AG09309 (cell line): ENCODE measurements around the gene TMEM63C.

Experiments
- DNase-seq: peaks from one replicate; pipeline ENCODE4 v3.0.0-alpha.2; 2010; ENCODE audit warnings: low read depth
- H3K4me3 ChIP-seq: 2 replicates; pipeline ENCODE4 v1.5.1; 2011; ENCODE audit warnings: mild to moderate bottlenecking, low read depth, low read length, moderate library complexity; ENCODE audit not compliant: control insufficient read depth
- TF ChIP-seq, protein P1 (sequence below): IDR thresholded peaks from 2 replicates; pipeline ENCODE4 v1.5.1; 2011; ENCODE audit warnings: mild to moderate bottlenecking, low read depth, low read length, inconsistent platforms; ENCODE audit not compliant: insufficient read depth, control insufficient read depth; ENCODE audit errors: missing control alignments

Gene TMEM63C

DNA sequence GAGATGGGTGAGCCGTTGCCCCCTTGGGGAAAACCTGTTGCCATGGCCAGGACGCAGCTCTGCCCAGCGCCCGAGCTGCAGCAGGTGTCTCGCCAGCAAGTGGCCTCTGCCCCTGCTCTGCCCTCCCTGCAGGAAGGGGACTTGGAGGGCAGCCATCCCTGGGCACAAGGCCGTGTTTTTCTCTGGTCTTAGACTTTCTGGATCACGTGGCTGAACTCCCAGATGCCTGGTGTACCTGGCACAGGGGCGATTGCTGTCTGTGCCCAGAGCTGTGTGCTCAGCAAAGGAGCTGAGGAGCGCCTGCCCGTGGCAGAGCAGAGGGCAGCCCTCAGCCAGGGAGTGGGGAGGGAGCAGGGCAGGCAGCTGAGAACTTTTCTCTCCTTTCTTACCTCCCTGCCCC is 38.0 kb downstream of the TMEM63C start:
- no peak overlapping the region for H3K4me3 ChIP-seq
- TF ChIP-seq, protein P1, sequence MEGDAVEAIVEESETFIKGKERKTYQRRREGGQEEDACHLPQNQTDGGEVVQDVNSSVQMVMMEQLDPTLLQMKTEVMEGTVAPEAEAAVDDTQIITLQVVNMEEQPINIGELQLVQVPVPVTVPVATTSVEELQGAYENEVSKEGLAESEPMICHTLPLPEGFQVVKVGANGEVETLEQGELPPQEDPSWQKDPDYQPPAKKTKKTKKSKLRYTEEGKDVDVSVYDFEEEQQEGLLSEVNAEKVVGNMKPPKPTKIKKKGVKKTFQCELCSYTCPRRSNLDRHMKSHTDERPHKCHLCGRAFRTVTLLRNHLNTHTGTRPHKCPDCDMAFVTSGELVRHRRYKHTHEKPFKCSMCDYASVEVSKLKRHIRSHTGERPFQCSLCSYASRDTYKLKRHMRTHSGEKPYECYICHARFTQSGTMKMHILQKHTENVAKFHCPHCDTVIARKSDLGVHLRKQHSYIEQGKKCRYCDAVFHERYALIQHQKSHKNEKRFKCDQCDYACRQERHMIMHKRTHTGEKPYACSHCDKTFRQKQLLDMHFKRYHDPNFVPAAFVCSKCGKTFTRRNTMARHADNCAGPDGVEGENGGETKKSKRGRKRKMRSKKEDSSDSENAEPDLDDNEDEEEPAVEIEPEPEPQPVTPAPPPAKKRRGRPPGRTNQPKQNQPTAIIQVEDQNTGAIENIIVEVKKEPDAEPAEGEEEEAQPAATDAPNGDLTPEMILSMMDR = no peak
- no peak for DNase-seq

DNA sequence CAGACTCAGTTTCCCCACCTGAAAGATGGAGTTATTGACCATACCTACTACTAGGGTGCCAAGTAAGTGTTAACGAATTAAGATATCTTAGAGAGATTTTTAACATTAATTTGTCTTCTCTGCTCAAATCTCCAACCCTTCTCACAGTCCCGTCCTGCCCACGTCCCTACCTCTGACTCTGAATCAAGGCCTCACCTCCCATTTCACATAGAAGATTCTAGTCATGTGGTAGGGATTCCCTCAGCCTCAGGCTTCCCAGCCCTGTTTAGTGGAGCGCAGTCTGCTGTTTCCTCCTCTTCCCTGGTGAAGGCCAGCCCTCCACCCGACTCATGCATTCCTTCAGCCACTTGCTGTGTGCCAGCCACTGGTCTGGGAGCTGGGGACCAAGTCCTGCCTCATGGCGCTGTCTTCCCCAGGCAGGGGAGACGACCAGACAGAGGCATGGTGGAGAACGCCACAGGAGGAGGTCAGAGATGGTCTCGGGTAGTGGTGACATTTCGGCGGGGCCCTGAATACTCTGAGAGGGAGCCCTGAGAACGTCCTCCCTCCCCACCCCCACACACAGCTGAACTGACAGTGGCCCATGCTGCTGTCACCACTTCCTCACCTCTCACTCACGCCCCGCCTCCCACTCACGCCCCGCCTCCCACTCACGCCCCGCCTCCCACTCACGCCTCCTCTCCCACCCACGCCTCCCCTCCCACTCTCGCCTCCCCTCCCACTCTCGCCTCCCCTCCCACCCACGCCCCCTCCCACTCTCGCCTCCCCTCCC is 38.8 kb downstream of the TMEM63C start:
- TF ChIP-seq, protein P1 = no peak
- no peak overlapping the region for H3K4me3 ChIP-seq
- no peak for DNase-seq

DNA sequence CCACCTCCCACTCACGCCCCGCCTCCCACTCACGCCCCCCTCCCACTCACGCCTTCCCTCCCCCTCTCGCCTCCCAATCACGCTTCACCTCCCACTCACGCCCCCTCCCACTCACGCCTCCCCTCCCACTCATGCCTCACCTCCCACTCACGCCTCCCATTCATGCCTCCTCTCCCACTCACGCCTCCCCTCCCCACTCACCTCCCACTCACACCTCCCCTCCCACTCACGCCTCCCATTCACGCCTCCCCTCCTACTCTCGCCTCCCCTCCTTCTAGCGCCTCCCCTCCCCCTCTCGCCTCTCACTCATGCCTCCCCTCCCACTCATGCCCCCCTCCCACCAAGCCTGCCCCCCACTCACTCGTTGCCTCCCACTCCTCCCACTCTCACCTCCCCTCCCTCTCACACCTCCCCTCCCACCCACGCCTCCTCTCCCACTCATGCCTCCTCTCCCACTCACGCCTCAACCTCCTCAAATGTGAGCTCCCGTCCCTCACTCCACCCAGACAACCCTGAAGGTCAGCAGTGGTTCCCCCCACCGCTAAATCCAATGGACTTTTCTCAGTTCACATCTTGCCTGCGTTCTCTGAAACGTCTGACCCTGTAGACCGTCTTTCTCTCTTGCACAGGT is 39.8 kb downstream of the TMEM63C start:
- no peak for DNase-seq
- H3K4me3 ChIP-seq = no peak overlapping the region
- TF ChIP-seq, protein P1 = no peak

DNA sequence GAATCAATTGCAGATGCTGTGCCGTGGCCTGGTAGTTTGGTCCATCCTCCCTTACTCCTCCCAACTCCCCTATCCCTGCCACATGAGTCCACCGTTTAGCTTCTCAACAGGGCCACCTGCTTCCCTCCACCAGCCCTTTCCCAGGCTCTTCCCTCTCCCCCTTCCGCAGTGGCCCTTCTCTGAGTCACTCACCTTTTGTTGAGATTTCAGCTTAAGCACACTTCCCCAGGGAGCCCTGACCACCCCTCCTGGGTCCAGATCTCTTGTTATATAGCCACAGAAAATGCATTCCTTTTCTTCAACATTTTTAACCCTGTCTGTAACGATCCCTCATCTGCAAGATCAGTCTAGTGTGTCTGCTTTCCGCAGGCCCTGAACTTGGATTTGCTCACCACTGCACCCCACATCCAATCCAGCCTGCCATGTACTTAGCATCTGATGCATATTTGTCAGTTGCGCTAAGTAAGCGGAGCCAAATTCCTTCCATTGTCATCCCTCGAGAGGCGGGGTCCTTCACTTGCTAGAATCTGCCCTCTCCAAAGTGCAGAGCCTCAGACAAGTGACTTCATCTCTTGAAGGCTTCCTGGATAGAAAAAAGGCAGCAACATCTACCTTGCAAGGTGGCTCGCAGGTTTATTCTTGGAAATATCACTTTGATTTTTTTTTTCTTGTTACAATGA is 41.1 kb downstream of the TMEM63C start:
- H3K4me3 ChIP-seq = no peak overlapping the region
- DNase-seq = no peak
- TF ChIP-seq, protein P1 = no peak

DNA sequence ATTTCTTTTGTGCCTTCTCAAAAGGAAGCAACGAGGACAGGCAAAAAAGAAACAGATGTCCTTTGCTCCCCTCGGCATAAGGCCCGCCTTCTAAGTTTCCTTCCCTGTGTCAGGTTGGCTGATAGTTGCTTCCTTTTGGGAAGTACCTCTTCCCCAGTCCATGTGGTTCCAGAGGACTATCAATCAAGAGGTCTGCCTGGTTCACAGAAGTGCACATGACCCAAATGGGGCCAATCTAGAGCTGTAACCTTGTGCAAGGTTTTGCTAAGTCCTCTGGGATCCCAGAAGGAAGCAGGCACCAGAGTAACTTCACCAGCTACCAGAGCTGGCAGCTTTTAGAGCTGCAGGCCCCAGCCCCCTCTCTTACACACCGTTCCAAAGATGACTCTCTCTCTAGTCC is 42.6 kb downstream of the TMEM63C start:
- no peak overlapping the region for H3K4me3 ChIP-seq
- no peak for DNase-seq
- TF ChIP-seq, protein P1 = no peak

DNA sequence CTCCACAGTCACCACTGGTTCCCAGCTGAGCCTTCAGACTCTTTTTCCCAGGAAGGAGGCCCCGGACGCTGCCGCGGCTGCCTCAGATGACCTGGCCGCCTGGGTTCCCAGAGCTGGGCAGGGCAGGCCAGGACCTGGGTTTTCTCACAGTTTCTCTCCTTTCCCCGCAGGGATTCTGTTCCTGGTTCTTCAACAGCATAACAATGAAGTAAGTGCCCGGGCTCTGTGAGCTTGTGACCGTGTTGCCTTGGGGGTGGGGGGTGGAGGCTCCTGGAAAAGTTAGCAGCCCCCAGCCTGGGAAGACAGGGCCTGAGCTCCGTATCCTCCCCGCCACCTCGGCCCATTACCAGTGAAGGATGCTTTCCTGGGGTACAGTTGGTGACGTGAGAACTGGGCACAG is 43.7 kb downstream of the TMEM63C start:
- no peak for DNase-seq
- H3K4me3 ChIP-seq = no peak overlapping the region
- TF ChIP-seq, protein P1 = no peak
